CD4-positive, CD25-positive, alpha-beta regulatory T cell (primary cell): Measurements from ENCODE around the gene PRKRA. TPM values are rescaled to one million over a fixed set of nuclear protein-coding genes. Genes with fewer than 3 reads are reported as not detected.
"Not testable (repeated sequence)": the region's sequence is repeated elsewhere in the genome, so short reads cannot be mapped to it uniquely, and the experiment has no call there.

ENCODE experiments used
- ATAC-seq, 2 donors: fragments of 150-1000 bp; cut with Tn5 transposase; one replicate each; pipeline ENCODE4 v1.10.0; 2021; ENCODE audit warnings: low read depth in 2 of 2, moderate number of reproducible peaks in 2 of 2, moderate library complexity in 1 of 2
- DNase-seq, 3 donors: peaks; one replicate each; pipeline versions ENCODE4 v3.0.0 to v3.0.0-alpha.2; 2012 to 2022; ENCODE audit warnings: mixed read lengths in 1 of 3
- H3K27ac ChIP-seq: one replicate; pipeline ENCODE4 v1.7.0; 2013; ENCODE audit warnings: mild to moderate bottlenecking, low read length; ENCODE audit not compliant: insufficient read depth, poor library complexity, severe bottlenecking
- H3K27me3 ChIP-seq: one replicate; pipeline ENCODE4 v1.7.0; 2013; ENCODE audit warnings: low read length; ENCODE audit not compliant: control insufficient read depth, insufficient read depth
- H3K36me3 ChIP-seq: one replicate; pipeline ENCODE4 v1.7.0; 2013; ENCODE audit warnings: mild to moderate bottlenecking, low read length, moderate library complexity; ENCODE audit not compliant: control insufficient read depth, insufficient read depth
- H3K4me1 ChIP-seq: 2 replicates; pipeline ENCODE4 v1.7.0; 2013; ENCODE audit warnings: mild to moderate bottlenecking, low read length; ENCODE audit not compliant: insufficient read depth, control insufficient read depth, poor library complexity, severe bottlenecking
- H3K4me3 ChIP-seq: one replicate; pipeline ENCODE4 v1.7.0; 2013; ENCODE audit warnings: low read depth, mild to moderate bottlenecking, low read length, moderate library complexity
- H3K9me3 ChIP-seq, 2 experiments: 1 replicate in 1 of 2; 2 replicates in 1 of 2; pipeline ENCODE4 v1.7.0; 2013; ENCODE audit warnings: low read length in 2 of 2, mild to moderate bottlenecking in 1 of 2, moderate library complexity in 1 of 2; ENCODE audit not compliant: control insufficient read depth in 2 of 2
- H3K27ac Mint-ChIP-seq, 3 donors: one replicate each; pipeline ENCODE4 v1.8.0; 2020 to 2022; ENCODE audit warnings: mild to moderate bottlenecking in 3 of 3, mixed read lengths in 3 of 3, moderate library complexity in 2 of 3
- H3K27me3 Mint-ChIP-seq: one replicate; pipeline ENCODE4 v1.8.0; 2022; ENCODE audit warnings: mild to moderate bottlenecking, mixed read lengths
- H3K36me3 Mint-ChIP-seq: one replicate; pipeline ENCODE4 v1.8.0; 2020; ENCODE audit warnings: mixed read lengths
- H3K4me1 Mint-ChIP-seq, 4 donors: one replicate each; pipeline ENCODE4 v1.8.0; 2020 to 2022; ENCODE audit warnings: mixed read lengths in 4 of 4, mild to moderate bottlenecking in 1 of 4
- H3K4me3 Mint-ChIP-seq, 4 donors: one replicate each; pipeline ENCODE4 v1.8.0; 2020 to 2022; ENCODE audit warnings: mild to moderate bottlenecking in 4 of 4, mixed read lengths in 4 of 4, moderate library complexity in 3 of 4
- H3K9me3 Mint-ChIP-seq, 7 donors: one replicate each; pipeline ENCODE4 v1.8.0; 2020 to 2022; ENCODE audit warnings: mixed read lengths in 7 of 7, mild to moderate bottlenecking in 3 of 7, moderate library complexity in 2 of 7
- polyA plus RNA-seq, 4 donors: library from polyadenylated mRNA; unstranded; fragments of 300-500 nt; fragmentation: Illumina TruSeq; gene quantifications; one replicate each; pipeline ENCODE4 v1.2.3, GENCODE V29; 2021
- total RNA-seq: library from RNA; stranded (reverse); gene quantifications from one replicate; pipeline ENCODE4 v1.2.3, GENCODE V29; 2022

The PRKRA gene
- total and polyA plus RNA-seq, 5 donors from 2014 or later: 50.8 to 103 (median 53.3) TPM

- no peak for DNase-seq
These were observed 21.6 kb downstream of the PRKRA start for GRCh38 chr2:178429336-178429735.

GRCh38 chr2:178428396-178428806 lies 22.6 kb downstream of the PRKRA start:
- H3K4me3 ChIP-seq: no peak overlapping the region
- no peaks in the 10 kb centered on the region for H3K27me3 Mint-ChIP-seq
- DNase-seq: no peak
- peaks cover 0 to 18% (median 2%) of the 10 kb centered on the region in 7 donors for H3K9me3 Mint-ChIP-seq
- H3K4me1 ChIP-seq: no peaks in the 10 kb centered on the region
- H3K4me3 Mint-ChIP-seq: no peak overlapping the region
- peak in 1 of 2 donors; percentile 18 for ATAC-seq
- H3K27ac ChIP-seq: no peak overlapping the region
- peak overlapping the region in 1 of 3 donors; percentile 47 for H3K27ac Mint-ChIP-seq
- H3K36me3 ChIP-seq: peaks cover 43% of the 10 kb centered on the region
- H3K27me3 ChIP-seq: no peaks in the 10 kb centered on the region
- H3K36me3 Mint-ChIP-seq: peaks cover 63% of the 10 kb centered on the region
- peaks cover 0 to 6% (median 2%) of the 10 kb centered on the region in 4 donors for H3K4me1 Mint-ChIP-seq
- H3K9me3 ChIP-seq: peaks cover 0 to 5% of the 10 kb centered on the region in 2 experiments

More at GRCh38 chr2:178429336-178429735, 21.6 kb downstream of the PRKRA start:
- Mint-ChIP-seq H3K27me3 (no peaks in the 10 kb centered on the region), H3K27ac (no peak overlapping the region), H3K4me3 (no peak overlapping the region), H3K36me3 (peaks cover 58% of the 10 kb centered on the region), H3K4me1 (peaks cover 0 to 2% (median under 1%) of the 10 kb centered on the region in 4 donors), H3K9me3 (peaks cover 0 to 17% (median 2%) of the 10 kb centered on the region in 7 donors)
- Histone ChIP-seq H3K4me1 (no peaks in the 10 kb centered on the region), H3K36me3 (peaks cover 50% of the 10 kb centered on the region), H3K4me3 (no peak overlapping the region), H3K27me3 (no peaks in the 10 kb centered on the region), H3K27ac (no peak overlapping the region), H3K9me3 (peaks cover 0 to 5% of the 10 kb centered on the region in 2 experiments)
- no peak for ATAC-seq

- Histone ChIP-seq H3K9me3 (peaks cover 0 to 5% of the 10 kb centered on the region in 2 experiments), H3K27ac (no peak overlapping the region), H3K4me1 (no peaks in the 10 kb centered on the region), H3K36me3 (peaks cover 36% of the 10 kb centered on the region), H3K27me3 (no peaks in the 10 kb centered on the region), H3K4me3 (no peak overlapping the region)
- H3K27ac Mint-ChIP-seq: no peak overlapping the region
- H3K36me3 Mint-ChIP-seq: peaks cover 66% of the 10 kb centered on the region
- H3K9me3 Mint-ChIP-seq: peaks cover 0 to 18% (median 2%) of the 10 kb centered on the region in 7 donors
- no peak for DNase-seq
- peaks cover 0 to 6% (median 2%) of the 10 kb centered on the region in 4 donors for H3K4me1 Mint-ChIP-seq
- H3K4me3 Mint-ChIP-seq: no peak overlapping the region
- no peaks in the 10 kb centered on the region for H3K27me3 Mint-ChIP-seq
- no peak for ATAC-seq
These were observed 23.5 kb downstream of the PRKRA start for GRCh38 chr2:178427458-178427857.

GRCh38 chr2:178426388-178426787 lies 24.6 kb downstream of the PRKRA start:
- Mint-ChIP-seq H3K4me1 (peaks cover 0 to 6% (median 2%) of the 10 kb centered on the region in 4 donors), H3K9me3 (peaks cover 0 to 18% (median 2%) of the 10 kb centered on the region in 7 donors), H3K27ac (no peak overlapping the region), H3K4me3 (no peak overlapping the region), H3K36me3 (peaks cover 66% of the 10 kb centered on the region), H3K27me3 (no peaks in the 10 kb centered on the region)
- Histone ChIP-seq H3K4me1 (no peaks in the 10 kb centered on the region), H3K9me3 (peaks cover 0 to 5% of the 10 kb centered on the region in 2 experiments), H3K4me3 (no peak overlapping the region), H3K36me3 (peaks cover 28% of the 10 kb centered on the region), H3K27me3 (no peaks in the 10 kb centered on the region), H3K27ac (no peak overlapping the region)
- DNase-seq (no peak), ATAC-seq (no peak)

- H3K4me1 Mint-ChIP-seq: peaks cover 0 to 6% (median 3%) of the 10 kb centered on the region in 4 donors
- peaks cover 62% of the 10 kb centered on the region for H3K36me3 Mint-ChIP-seq
- Histone ChIP-seq H3K4me3 (no peak overlapping the region), H3K27me3 (no peaks in the 10 kb centered on the region), H3K4me1 (no peaks in the 10 kb centered on the region), H3K36me3 (peaks cover 19% of the 10 kb centered on the region), H3K9me3 (peaks cover 0 to 5% of the 10 kb centered on the region in 2 experiments), H3K27ac (no peak overlapping the region)
- peaks cover 0 to 18% (median 2%) of the 10 kb centered on the region in 7 donors for H3K9me3 Mint-ChIP-seq
- no peaks in the 10 kb centered on the region for H3K27me3 Mint-ChIP-seq
- no peak overlapping the region for H3K27ac Mint-ChIP-seq
- DNase-seq (no peak), ATAC-seq (no peak)
- no peak overlapping the region for H3K4me3 Mint-ChIP-seq
These were observed 25.6 kb downstream of the PRKRA start for GRCh38 chr2:178425255-178425827.

- not testable (repeated sequence) for H3K27me3 Mint-ChIP-seq, H3K9me3 ChIP-seq, H3K27me3 ChIP-seq, H3K4me1 ChIP-seq, H3K27ac Mint-ChIP-seq, H3K4me3 Mint-ChIP-seq, H3K4me3 ChIP-seq, ATAC-seq, DNase-seq, H3K27ac ChIP-seq
- Mint-ChIP-seq H3K9me3 (peaks cover 0 to 18% (median 2%) of the 10 kb centered on the region in 7 donors), H3K36me3 (peaks cover 52% of the 10 kb centered on the region), H3K4me1 (peaks cover 2 to 19% (median 6%) of the 10 kb centered on the region in 4 donors)
- peaks cover 14% of the 10 kb centered on the region for H3K36me3 ChIP-seq
These were observed 27.2 kb downstream of the PRKRA start for GRCh38 chr2:178423746-178424145.

GRCh38 chr2:178422097-178422496 lies 28.9 kb downstream of the PRKRA start:
- ATAC-seq: no peak
- peaks cover 44% of the 10 kb centered on the region for H3K36me3 Mint-ChIP-seq
- Histone ChIP-seq H3K9me3 (peaks cover 0 to 5% of the 10 kb centered on the region in 2 experiments), H3K27me3 (no peaks in the 10 kb centered on the region), H3K4me3 (no peak overlapping the region), H3K27ac (no peak overlapping the region), H3K36me3 (peaks cover 9% of the 10 kb centered on the region), H3K4me1 (no peaks in the 10 kb centered on the region)
- no peak overlapping the region for H3K27ac Mint-ChIP-seq
- H3K27me3 Mint-ChIP-seq: no peaks in the 10 kb centered on the region
- no peak for DNase-seq
- peaks cover 0 to 18% (median 2%) of the 10 kb centered on the region in 7 donors for H3K9me3 Mint-ChIP-seq
- H3K4me3 Mint-ChIP-seq: no peak overlapping the region
- peaks cover 2 to 19% (median 6%) of the 10 kb centered on the region in 4 donors for H3K4me1 Mint-ChIP-seq
